ENCODE results near the gene SNX3. TPM values are rescaled to one million over a fixed set of nuclear protein-coding genes. Genes with fewer than 3 reads are reported as not detected.

SNX3 gene
- total RNA-seq, 2 experiments from 2014 or later = 78.6 to 80.4 TPM

DNA sequence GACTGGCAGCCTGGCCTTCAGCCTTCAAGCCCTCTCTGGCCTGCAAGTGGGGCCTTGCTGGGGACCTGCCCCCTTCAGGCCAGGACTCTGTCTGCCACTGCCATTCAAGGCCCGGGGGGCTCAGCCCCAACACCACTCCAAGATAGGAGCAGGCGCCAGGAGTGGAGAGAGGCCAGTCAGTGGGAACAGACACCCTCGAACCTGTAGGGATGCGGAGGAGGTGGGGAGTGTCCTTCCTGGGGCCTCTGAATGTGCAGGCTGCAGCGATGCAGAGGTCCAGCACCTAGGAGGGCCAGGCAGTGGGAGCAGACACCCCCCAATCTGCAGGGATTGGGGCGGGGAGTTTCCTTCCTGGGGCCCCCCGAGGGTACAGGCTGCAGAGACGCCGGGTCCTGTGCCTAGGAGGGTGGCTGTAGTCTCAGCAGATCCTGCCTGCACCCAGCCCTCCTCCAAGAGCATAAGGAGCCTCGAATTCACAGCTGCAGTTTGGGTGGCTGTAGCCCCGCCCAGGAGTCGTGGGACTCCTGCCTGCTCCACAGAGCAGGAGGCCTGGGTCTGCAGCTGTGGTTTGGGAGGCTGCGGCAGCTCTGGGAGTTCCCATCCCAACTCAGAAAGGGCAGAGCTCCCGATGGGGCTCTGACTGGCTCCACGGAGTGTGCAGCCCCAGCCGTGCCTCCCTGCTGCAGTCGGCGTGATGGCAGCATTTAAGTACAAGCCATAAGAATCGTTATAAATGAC, 61.9 kb downstream of the SNX3 start:
- CTCF ChIA-PET = no interaction called here
- Mint-ChIP-seq H3K27me3 (no peaks in the 10 kb centered on the region), H3K36me3 (peaks cover 6% of the 10 kb centered on the region), H3K27ac (no peak overlapping the region), H3K9me3 (no peaks in the 10 kb centered on the region), H3K4me1 (ENCODE audit: low read depth) (no peaks in the 10 kb centered on the region), H3K4me3 (no peak overlapping the region)
- no peak for DNase-seq
- intact Hi-C loops (cut with micrococcal nuclease) = no loop called here
- POLR2A ChIA-PET = no interaction called here

DNA sequence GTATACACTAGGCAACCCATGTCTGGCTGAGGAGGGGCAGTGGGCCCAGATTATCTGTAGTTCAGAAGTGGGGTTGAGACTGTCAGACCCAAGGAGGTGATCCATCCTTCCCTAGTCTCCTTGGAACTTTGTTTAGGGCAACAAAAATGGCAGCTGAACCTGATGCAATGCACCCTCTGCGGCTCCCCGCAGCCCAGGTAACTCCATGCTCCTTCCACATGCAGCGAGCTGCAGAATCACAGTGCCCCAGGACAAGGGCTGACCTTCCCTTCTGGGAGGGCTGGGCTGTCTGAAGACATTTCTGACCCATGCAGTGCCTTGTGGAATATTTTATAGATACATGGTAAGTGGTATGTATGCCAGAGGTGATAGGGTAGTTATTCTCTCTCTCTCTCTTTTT, 65.6 kb downstream of the SNX3 start:
- Mint-ChIP-seq H3K27ac (no peak overlapping the region), H3K9me3 (no peaks in the 10 kb centered on the region), H3K27me3 (peaks cover 3% of the 10 kb centered on the region), H3K4me3 (no peak overlapping the region), H3K36me3 (no peaks in the 10 kb centered on the region), H3K4me1 (ENCODE audit: low read depth) (no peaks in the 10 kb centered on the region)
- ChIA-PET CTCF (no interaction called here), POLR2A (no interaction called here)
- intact Hi-C loops (cut with micrococcal nuclease) = no loop called here
- no peak for DNase-seq

DNA sequence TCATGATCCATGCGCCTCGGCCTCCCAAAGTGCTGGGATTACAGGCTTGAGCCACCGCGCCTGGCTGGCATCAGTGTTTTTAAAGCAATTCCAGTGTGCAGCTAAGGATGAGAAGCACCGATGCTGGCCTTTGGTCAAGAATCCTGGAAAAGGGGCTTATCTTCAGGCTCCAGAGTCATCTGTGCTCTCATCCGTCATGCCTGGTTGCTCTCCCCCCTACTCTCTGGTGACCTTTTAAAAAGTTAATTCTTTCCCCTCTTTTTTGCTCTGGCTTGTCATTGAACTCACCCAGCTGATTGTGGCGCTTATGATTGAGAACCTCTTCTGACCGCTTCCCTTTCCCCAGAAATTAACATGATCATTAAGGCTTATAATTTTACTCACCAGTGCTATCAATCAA, 66.3 kb downstream of the SNX3 start:
- Mint-ChIP-seq H3K27ac (no peak overlapping the region), H3K4me1 (ENCODE audit: low read depth) (no peaks in the 10 kb centered on the region), H3K4me3 (no peak overlapping the region), H3K9me3 (no peaks in the 10 kb centered on the region), H3K36me3 (no peaks in the 10 kb centered on the region), H3K27me3 (peaks cover 5% of the 10 kb centered on the region)
- intact Hi-C loops (cut with micrococcal nuclease) = no loop called here
- POLR2A ChIA-PET = no interaction called here
- DNase-seq = no peak
- CTCF ChIA-PET = no interaction called here

DNA sequence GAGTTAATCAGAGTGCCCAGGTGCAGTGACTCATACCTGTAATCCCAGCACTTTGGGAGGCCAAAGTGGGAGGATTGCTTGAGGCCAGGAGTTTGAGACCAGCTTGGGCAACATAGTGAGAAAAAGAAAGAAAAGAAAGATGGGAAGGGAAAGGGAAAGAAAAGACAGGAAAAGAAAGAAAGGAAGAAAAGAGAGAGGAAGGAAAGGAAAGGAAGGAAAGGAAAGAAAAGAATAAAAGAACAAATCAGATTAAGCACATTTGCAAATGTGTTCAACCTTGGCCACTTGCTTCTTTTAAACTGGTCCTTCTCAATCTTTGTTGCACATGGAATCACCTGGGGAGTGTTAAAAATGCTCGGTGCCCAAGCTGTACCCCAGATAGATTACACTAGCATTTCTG, 67.0 kb downstream of the SNX3 start:
- no peaks in the 10 kb centered on the region for H3K9me3 Mint-ChIP-seq
- H3K27ac Mint-ChIP-seq = no peak overlapping the region
- H3K27me3 Mint-ChIP-seq = peaks cover 8% of the 10 kb centered on the region
- no peaks in the 10 kb centered on the region for H3K36me3 Mint-ChIP-seq
- H3K4me1 Mint-ChIP-seq (ENCODE audit: low read depth) = no peaks in the 10 kb centered on the region
- intact Hi-C loops (cut with micrococcal nuclease) = no loop called here
- no peak overlapping the region for H3K4me3 Mint-ChIP-seq
- ChIA-PET POLR2A (no interaction called here), CTCF (interaction anchor here (1.1 kb wide), 1 partner anchor 298 kb away, joined by 4 read pairs; no protein-coding TSS in a partner anchor)
- no peak for DNase-seq

DNA sequence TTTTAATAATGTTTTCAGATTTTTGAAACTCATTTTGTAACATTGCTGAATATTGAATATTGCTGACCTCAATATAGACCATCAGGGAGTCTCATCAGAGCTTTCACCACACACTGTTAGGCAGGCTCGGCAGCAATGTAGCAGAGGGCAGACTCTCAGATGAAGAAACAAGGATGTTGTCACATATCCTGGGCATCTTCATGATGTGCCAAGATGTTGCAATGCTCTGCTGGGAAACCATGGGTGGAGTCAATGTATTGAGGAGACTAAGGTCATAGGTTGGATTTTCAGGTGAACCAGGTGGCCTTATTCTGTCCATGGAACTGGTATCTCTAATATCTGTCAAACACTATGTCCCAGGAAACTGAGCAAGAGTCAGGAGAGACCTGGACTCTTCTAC, 67.7 kb downstream of the SNX3 start:
- Mint-ChIP-seq H3K27ac (no peak overlapping the region), H3K27me3 (peaks cover 8% of the 10 kb centered on the region), H3K9me3 (no peaks in the 10 kb centered on the region), H3K4me1 (ENCODE audit: low read depth) (no peaks in the 10 kb centered on the region), H3K4me3 (no peak overlapping the region), H3K36me3 (no peaks in the 10 kb centered on the region)
- ChIA-PET POLR2A (no interaction called here), CTCF (interaction anchor here (1.1 kb wide), 1 partner anchor 299 kb away, joined by 4 read pairs; no protein-coding TSS in a partner anchor)
- intact Hi-C loops (cut with micrococcal nuclease) = no loop called here
- DNase-seq = no peak

DNA sequence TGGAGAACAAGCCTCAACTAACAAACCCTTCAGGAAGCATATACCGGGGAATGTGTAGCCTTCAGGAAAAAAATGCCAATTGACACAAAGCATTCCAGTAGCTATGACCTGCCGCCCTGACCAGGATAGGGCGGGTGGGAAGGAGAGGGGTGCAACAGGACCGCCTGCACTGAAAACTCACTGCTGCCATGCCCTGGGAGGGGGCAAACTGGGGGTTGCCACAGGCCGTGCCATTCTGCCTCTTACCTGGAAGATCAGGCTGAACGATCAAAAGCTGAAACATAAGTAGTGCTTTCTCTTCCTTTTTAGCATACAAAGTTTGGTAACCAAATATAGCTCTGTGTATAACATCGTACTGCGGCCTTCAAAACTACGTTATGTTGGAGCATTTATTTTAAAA, 73.3 kb downstream of the SNX3 start:
- H3K4me1 Mint-ChIP-seq (ENCODE audit: low read depth) = no peaks in the 10 kb centered on the region
- intact Hi-C loops (cut with micrococcal nuclease) = no loop called here
- ChIA-PET CTCF (no interaction called here), POLR2A (no interaction called here)
- DNase-seq = no peak
- no peaks in the 10 kb centered on the region for H3K9me3 Mint-ChIP-seq
- H3K36me3 Mint-ChIP-seq = no peaks in the 10 kb centered on the region
- H3K27me3 Mint-ChIP-seq = peaks cover 14% of the 10 kb centered on the region
- no peak overlapping the region for H3K4me3 Mint-ChIP-seq
- H3K27ac Mint-ChIP-seq = no peak overlapping the region

DNA sequence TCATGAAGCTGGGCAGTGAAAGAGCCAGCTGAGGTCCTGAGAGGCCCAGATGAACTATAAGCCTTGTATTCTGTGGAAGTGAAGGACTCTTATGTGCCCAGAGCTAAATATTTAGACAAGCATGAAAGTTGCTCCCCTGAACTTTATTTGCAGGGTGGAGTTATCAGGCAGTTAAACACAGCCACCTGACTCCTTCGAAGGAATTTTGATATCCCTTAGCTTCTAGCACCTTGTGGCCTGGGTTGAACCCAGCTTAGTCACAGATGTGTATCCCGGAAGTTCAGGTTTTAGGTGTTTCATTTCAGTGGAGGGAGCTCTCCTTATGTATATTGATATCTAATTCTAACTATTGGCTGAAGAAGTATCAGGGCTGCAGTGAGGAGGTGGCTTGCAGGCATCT, 74.6 kb downstream of the SNX3 start:
- DNase-seq = no peak
- intact Hi-C loops (cut with micrococcal nuclease) = no loop called here
- H3K27me3 Mint-ChIP-seq = peaks cover 17% of the 10 kb centered on the region
- no peak overlapping the region for H3K27ac Mint-ChIP-seq
- H3K4me3 Mint-ChIP-seq = no peak overlapping the region
- H3K36me3 Mint-ChIP-seq = peaks cover 2% of the 10 kb centered on the region
- no peaks in the 10 kb centered on the region for H3K4me1 Mint-ChIP-seq (ENCODE audit: low read depth)
- H3K9me3 Mint-ChIP-seq = no peaks in the 10 kb centered on the region
- POLR2A ChIA-PET = no interaction called here
- CTCF ChIA-PET = no interaction called here

DNA sequence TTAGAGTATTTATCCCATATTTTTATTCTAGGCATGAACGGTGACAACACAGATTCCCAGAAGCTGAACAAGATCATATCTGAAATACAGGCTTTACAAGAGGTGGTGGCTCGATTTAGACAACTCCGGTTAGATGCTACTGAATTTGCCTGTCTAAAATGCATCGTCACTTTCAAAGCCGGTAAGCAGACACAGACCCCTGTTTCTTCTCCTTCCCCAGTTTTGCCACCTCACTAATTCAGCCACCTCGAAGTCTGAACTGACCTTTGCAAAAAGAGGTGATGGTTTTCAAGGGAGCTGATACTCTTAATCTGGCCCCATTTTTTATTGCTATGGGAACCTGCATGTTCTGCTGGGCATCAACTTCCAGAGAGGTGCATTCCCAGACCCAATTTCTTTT, 80.1 kb downstream of the SNX3 start:
- H3K4me3 Mint-ChIP-seq = no peak overlapping the region
- peaks cover 6% of the 10 kb centered on the region for H3K4me1 Mint-ChIP-seq (ENCODE audit: low read depth)
- ChIA-PET POLR2A (no interaction called here), CTCF (no interaction called here)
- H3K9me3 Mint-ChIP-seq = no peaks in the 10 kb centered on the region
- intact Hi-C loops (cut with micrococcal nuclease) = no loop called here
- H3K27me3 Mint-ChIP-seq = peaks cover 51% of the 10 kb centered on the region
- H3K27ac Mint-ChIP-seq = no peak overlapping the region
- no peak for DNase-seq
- H3K36me3 Mint-ChIP-seq = peaks cover 2% of the 10 kb centered on the region

DNA sequence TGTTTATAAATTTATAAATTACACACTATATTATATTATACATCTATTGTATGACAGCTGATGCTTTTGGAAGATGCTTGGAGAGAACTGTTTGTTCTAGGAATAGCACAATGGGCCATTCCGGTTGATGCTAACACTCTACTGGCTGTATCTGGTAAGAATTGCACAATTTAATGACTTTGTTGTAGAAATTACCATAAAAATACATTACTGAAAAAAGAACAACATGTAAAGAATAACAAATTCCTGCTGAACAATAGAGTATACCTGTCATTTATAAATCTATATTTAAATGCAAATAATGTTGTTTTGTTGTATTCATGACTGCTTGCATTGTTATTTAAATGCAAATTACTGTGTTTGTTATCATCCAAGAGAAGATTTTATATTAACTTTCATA, 80.6 kb downstream of the SNX3 start:
- intact Hi-C loops (cut with micrococcal nuclease) = no loop called here
- Mint-ChIP-seq H3K36me3 (peaks cover 2% of the 10 kb centered on the region), H3K4me3 (no peak overlapping the region), H3K27ac (no peak overlapping the region), H3K27me3 (peaks cover 56% of the 10 kb centered on the region), H3K4me1 (ENCODE audit: low read depth) (peaks cover 10% of the 10 kb centered on the region), H3K9me3 (no peaks in the 10 kb centered on the region)
- DNase-seq = no peak
- ChIA-PET CTCF (no interaction called here), POLR2A (no interaction called here)

DNA sequence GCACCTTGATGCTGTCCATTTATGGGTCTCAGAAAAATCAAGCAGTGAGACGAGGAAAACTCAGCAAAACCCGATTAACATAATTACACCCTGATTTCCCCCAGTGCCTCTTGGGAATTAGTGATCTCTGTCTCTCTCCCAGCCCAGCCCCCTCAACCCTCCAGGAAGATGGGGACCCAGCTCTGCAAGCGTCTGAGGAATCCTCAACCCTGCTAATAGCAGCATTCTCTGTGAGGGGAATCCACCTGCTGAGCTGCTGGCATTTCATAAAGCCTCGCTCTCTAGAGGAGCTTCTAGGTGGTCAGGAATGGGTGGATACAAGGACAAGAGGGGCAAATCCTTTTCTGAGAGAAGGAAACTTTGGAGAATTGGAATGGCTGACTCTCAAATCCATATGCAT, 81.1 kb downstream of the SNX3 start:
- H3K9me3 Mint-ChIP-seq = no peaks in the 10 kb centered on the region
- intact Hi-C loops (cut with micrococcal nuclease) = loop anchor here (5.0 kb wide), 1 partner anchor 348 kb away; no protein-coding TSS in a partner anchor
- CTCF ChIA-PET = no interaction called here

DNA sequence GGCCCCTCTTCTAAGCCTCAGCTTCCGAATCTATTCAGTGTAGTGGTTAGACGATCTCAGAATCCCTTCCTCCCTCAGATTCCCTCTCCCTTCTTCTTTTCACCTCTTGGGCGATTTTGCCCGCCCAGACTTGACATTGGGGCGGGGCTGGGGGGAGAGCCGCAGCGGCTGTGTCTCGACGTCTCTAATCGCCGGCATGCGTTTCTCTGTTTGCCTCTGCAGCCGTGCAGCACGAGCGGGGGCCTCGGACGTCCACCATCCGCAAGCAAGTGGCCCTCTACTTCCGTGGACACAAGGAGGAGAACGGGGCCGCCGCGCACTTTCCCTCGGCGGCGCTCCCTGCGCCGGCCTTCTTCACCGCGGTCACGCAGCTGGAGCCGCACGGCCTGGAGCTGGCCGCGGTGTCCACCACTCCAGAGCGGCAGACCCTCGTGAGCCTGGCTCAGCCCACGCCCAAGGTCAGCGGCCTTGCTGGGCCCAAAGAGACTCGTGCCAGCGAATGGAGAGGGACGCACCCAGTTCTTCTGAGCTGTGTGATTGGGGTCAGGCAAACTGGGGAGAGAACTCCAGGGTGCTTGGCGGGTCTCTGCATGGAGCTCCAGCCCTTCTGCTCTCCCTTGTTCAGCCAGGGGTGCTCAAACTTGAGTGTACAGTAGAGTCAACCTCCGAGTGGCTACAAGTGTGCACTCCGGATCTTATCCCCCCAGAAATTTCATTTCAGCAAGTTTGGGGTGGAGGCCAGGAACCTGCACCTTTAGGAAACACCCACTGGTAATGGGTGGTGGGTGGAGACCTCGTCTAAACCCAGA, 84.4 kb downstream of the SNX3 start:
- Mint-ChIP-seq H3K27ac (no peak overlapping the region), H3K36me3 (no peaks in the 10 kb centered on the region), H3K27me3 (peaks cover 76% of the 10 kb centered on the region), H3K9me3 (no peaks in the 10 kb centered on the region), H3K4me1 (ENCODE audit: low read depth) (peaks cover 14% of the 10 kb centered on the region), H3K4me3 (peak overlapping the region; percentile 43)
- intact Hi-C loops (cut with micrococcal nuclease) = loop anchor here (5.0 kb wide), 1 partner anchor 351 kb away; no protein-coding TSS in a partner anchor
- no peak for DNase-seq
- ChIA-PET CTCF (interaction anchor here (1.1 to 1.7 kb wide), 5 partner anchors 14 to 321 kb away, joined by 3 to 13 read pairs (median 3); no protein-coding TSS in a partner anchor), POLR2A (no interaction called here)

More for the DNA sequence above, 81.1 kb downstream of the SNX3 start:
- H3K27ac Mint-ChIP-seq = no peak overlapping the region
- no peak overlapping the region for H3K4me3 Mint-ChIP-seq
- H3K27me3 Mint-ChIP-seq = peaks cover 59% of the 10 kb centered on the region
- no peak for DNase-seq
- peaks cover 14% of the 10 kb centered on the region for H3K4me1 Mint-ChIP-seq (ENCODE audit: low read depth)
- H3K36me3 Mint-ChIP-seq = peaks cover 2% of the 10 kb centered on the region
- POLR2A ChIA-PET = no interaction called here

DNA sequence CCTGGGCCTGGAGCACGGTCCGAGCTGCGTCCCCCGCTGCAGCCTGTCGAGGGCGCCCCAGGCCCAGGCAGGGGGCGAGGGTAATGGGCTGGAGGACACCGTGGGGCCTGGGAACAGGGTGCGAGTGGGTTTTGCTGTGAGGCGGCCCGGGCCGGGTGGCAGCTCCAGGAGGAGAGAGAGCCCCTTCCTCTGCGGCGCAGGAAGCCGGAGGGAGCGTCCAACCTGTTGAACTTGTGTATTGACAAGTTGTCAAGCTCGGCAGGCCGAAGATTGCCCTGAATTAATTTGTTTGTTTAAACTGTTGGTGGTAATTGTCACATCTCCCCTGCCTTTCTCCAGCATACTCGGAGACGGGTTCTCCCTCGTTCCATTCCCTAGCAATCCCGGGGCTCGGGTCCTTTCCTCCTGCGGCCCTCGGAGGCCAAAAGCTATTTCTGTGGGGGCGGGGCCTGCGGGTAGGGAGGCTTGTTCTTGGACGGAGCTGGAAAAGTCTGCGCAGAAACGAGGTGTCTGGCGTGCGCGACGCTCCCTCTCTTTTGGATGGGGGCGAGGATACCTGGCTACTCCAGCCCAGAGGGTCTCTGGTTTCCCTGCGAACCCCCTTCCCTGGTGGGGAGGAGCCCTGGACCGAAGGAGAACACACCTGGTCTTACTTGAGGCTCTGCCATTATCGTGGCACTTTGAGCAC, 85.1 kb downstream of the SNX3 start:
- no peaks in the 10 kb centered on the region for H3K9me3 Mint-ChIP-seq
- H3K27me3 Mint-ChIP-seq = peaks cover 78% of the 10 kb centered on the region
- intact Hi-C loops (cut with micrococcal nuclease) = loop anchor here (5.0 kb wide), 1 partner anchor 352 kb away; no protein-coding TSS in a partner anchor
- H3K27ac Mint-ChIP-seq = no peak overlapping the region
- POLR2A ChIA-PET = no interaction called here
- H3K36me3 Mint-ChIP-seq = no peaks in the 10 kb centered on the region
- H3K4me3 Mint-ChIP-seq = peak overlapping the region; percentile 43
- CTCF ChIA-PET = interaction anchor here (0.7 to 1.7 kb wide), 6 partner anchors 11 to 322 kb away, joined by 3 to 13 read pairs (median 3); no protein-coding TSS in a partner anchor
- H3K4me1 Mint-ChIP-seq (ENCODE audit: low read depth) = peaks cover 18% of the 10 kb centered on the region
- no peak for DNase-seq

Data from activated CD4-positive, alpha-beta memory T cell treated with anti-CD3 and anti-CD28 coated beads for 36 hours (primary cell).